GM21825 (cell line): ENCODE measurements around the gene USP22.

Experiments used
- ATAC-seq: cut with Tn5 transposase; IDR thresholded peaks from one replicate; pipeline ENCODE4 v1.9.1; 2021; ENCODE audit warnings: mild to moderate bottlenecking, moderate library complexity; ENCODE audit not compliant: unreplicated experiment

USP22 gene

DNA sequence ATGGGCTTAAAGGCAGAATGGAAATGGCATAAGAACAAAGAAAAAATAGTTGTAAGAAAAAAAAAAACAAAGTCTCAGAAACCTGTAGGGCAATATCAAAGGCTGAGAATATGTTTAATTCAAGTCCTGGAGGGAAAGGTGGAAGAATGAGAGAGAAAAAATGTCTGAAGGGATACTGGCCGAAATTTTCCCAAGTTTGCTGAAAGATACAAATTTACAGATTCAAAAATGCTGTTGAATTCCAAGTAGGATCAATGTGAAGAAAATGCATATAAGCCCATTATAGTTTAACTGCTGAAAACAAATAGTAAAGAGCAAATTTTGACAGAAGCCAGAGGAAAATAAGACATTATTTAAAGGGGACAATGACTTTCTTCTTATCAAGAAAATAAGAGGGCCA is 6.6 kb upstream of the USP22 start:
- ATAC-seq, result no peak

DNA sequence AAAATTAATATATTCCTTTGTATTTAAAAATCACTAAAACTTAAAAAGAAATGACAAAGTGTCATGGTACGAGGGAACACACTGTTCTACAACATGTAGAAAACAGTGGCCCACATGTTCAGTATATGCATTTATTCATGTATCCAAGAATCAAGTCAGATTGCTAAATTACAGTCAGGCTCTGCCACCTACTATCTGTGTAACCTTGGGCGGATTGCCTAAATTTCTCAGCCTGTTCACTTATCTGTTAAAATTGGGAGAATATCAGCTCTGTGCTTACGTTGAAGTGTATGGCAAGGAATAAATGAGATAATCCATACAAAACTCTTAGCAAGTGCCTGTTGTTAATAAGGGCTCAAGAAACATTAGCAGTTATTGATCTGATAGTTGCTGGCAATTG is 3.4 kb upstream of the USP22 start:
- ATAC-seq, result no peak

DNA sequence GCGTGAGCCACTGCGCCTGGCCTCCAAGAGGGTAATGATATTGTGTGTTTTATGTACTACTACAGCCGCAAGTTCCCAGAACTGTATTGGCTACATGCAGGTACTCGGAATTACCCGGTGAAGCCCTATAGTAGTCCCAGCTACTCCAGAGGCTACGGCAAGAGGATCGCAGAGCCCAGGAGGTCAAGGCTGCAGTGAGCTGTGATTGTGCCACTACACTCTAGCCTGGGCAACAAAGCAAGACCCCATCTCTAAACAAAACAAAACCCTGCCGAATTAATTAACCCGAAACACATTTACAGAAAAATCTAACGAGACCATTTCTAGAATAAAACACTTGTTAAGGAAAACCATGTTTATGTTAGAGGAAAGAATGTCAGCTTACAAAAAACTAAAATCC is 2.2 kb upstream of the USP22 start:
- ATAC-seq, result no peak

GRCh38 chr17:21043296-21044232 is 753 bp upstream of the USP22 start:
- ATAC-seq, result peak; percentile 83

- ATAC-seq, result peak; percentile 25
Observed at GRCh38 chr17:21041741-21042457, 912 bp downstream of the USP22 start.

DNA sequence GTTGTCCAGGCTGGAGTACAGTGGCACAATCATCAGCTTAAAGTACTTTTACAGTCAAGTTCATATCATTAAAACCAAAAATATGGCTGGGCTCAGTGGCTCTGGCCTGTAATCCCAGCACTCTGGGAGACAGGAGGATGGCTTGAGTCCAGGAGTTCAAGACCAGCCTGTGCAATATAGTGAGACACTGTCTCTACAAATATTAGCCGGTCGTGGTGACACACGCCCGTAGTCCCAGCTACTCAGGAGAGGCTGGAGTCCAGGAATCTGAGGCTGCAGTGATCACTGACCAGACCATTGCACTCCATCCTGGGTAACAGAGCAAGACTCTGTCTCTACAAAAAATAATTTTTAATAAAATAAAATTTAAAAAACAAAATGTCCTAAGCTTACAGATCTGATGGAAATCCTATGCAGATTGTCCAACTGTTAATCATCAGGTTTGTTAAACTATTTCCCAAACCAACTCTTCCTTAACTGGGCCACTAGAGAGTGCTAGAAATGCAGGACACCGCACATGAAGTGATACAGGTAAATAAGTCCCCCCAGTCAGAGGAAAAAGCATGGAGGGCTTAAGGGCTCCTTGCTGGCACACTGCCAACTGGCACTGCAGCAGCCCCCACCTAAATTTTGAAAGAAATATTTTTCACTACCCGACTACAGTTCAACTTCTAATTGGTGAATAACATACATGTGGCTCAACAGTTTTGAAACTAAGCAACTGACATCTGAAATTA is 2.8 kb downstream of the USP22 start:
- no peak for ATAC-seq

- ATAC-seq, result no peak
Observed at GRCh38 chr17:21037117-21037803, 5.6 kb downstream of the USP22 start.

GRCh38 chr17:21036361-21036881 is 6.4 kb downstream of the USP22 start:
- no peak for ATAC-seq

- ATAC-seq, result no peak
Observed at GRCh38 chr17:21035406-21035805, 7.4 kb downstream of the USP22 start.

- peak; percentile 52 for ATAC-seq
Observed at GRCh38 chr17:21034340-21035235, 8.2 kb downstream of the USP22 start.

DNA sequence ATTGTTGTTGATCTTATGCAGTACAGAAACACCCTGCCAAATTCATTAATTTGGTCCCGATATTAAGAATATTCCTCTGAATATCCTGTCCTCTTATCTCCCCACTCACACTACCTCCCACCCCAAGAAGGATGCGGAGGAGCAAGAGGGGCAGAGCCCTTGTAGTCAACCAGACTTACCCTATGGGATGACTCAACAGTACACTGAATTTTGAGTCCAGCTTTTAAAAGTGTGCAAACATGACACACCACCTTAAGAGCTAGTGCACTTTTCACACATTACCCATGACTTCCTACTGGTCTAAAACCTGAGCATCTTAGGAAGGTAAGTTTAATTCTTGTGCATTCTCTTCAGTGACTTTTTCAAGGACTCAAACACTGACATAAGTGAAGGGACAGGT is 9.5 kb downstream of the USP22 start:
- no peak for ATAC-seq

DNA sequence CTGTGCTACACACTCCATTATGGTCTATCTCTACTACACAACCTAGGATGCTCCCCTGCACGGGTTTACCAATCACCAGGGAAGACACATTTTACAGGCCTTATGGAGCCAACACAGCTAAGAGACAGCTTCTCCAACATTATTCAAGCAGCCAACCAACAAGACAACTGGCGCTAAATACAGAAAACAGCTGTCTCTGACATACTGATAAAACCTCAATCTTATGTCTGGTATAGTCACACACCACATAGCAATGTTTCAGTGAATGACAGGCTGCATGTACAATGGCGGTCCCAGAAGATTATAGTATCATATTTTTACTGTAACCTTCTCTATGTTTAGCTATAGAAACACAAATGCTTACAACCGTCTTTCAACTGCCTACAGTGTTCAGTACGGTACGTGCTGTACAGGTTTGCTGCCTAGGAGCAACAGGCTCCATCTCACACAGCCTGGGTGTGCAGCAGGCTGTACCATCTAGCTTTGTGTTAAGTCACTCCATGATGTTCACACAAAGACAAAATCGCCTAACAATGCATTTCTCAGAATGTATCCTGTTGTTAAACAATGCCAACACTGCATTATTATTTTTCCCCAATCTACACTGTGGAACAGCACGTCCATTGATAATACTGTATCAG is 10.9 kb downstream of the USP22 start:
- ATAC-seq, result no peak

DNA sequence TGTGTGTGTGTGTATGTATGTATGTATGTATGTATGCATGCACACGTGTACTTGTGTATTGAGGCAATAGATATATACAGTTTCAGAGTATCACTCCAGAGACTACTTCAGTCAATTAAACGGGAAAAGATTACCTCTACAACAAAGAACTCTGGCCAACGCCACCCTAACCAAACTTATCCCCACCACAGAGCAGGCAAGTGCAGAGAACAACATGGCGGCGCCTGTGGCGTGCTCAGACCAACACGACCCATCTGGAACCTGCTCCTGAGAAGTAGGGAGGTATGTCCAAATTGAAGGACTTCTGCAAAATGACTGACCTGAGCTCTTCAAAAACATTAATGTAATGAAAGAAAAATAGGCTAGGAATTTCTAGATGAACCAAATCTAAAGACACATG is 12.4 kb downstream of the USP22 start:
- ATAC-seq, result no peak

GRCh38 chr17:21029515-21029914 is 13.3 kb downstream of the USP22 start:
- ATAC-seq, result no peak

DNA sequence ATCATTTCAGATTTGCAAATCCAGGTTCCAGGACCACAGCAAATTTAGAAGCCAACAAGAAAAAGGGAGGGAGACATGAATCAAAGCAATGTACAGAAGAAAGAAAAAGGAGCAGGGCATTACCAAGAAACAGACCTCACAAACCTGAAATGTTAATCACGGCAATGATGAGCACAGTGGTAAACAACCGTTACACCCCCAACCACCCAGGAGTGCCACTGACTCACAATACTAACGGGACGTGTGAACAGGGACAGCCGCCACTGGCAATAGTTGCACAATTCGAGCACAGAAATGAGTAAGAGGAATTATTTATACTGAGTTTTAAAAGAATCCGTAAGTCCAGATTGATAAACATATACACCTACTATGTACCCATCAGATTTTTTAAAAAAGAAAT is 13.8 kb downstream of the USP22 start:
- ATAC-seq, result no peak

DNA sequence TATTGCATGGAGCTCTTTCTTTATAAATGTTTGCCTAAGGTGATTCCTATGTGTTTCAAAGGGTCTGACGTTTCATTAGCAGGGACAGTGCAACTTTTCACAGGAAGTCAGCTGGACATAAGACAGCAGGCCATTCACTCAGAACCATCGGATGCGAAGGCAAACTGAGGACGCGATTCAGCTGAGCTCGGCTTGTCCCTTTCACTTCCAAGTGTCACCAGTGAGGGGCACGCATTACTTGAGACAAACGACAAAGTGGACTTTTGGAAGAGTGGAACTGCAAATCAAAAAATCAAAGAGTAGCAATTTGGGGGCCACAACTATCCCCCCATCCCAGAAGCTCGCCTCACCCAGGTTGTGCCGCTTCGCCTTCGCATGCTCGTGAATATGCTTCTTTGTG is 14.6 kb downstream of the USP22 start:
- ATAC-seq, result no peak

DNA sequence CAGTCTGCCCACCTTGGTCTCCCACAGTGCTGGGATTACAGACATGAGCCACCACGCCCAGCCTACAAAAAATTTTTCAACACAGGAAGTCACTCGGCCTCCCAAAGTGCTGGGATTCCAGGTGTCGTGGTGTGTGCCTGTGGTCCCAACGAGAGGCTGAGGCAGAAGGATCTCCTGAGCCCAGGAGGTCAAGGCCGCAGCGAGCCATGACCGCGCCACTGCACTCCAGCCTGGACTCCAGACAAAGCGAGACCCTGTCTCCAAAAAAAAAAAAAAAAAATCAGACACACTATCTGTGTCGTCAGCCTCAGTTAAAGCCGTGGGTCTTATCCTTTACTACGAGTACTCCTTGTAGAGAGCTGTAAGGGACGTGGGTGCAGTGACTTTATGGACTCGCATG is 15.8 kb downstream of the USP22 start:
- ATAC-seq, result no peak

- ATAC-seq, result no peak
Observed at GRCh38 chr17:21025451-21025850, 17.4 kb downstream of the USP22 start.

GRCh38 chr17:21024024-21024423 is 18.8 kb downstream of the USP22 start:
- no peak for ATAC-seq
